Stimulated activated CD8-positive, alpha-beta memory T cell treated with anti-CD3 and anti-CD28 coated beads, Interleukin-7, amount 100 ng/mL, for 24 hours (primary cell): ENCODE results near the gene GXYLT1.
"Not testable (repeated sequence)": the region's sequence is repeated elsewhere in the genome, so short reads cannot be mapped to it uniquely, and the experiment has no call there.

Source experiments
- DNase-seq: peaks from one replicate; pipeline ENCODE4 v3.0.0-alpha.2; 2020; ENCODE audit warnings: low read depth

Gene GXYLT1

DNA sequence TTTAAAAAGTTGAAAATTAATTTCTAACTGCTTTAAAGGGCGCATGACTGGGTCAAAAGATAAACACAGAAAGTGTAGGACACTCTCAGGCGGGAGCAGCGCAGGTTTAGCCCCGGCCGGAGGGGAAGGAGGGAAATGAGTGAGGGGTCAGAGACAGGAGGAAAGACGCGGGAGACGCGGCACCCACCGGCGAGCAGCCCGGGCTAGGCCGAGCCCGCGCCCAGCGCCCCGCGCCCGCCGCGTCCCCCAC is 591 bp downstream of the GXYLT1 start:
- no peak for DNase-seq

DNA sequence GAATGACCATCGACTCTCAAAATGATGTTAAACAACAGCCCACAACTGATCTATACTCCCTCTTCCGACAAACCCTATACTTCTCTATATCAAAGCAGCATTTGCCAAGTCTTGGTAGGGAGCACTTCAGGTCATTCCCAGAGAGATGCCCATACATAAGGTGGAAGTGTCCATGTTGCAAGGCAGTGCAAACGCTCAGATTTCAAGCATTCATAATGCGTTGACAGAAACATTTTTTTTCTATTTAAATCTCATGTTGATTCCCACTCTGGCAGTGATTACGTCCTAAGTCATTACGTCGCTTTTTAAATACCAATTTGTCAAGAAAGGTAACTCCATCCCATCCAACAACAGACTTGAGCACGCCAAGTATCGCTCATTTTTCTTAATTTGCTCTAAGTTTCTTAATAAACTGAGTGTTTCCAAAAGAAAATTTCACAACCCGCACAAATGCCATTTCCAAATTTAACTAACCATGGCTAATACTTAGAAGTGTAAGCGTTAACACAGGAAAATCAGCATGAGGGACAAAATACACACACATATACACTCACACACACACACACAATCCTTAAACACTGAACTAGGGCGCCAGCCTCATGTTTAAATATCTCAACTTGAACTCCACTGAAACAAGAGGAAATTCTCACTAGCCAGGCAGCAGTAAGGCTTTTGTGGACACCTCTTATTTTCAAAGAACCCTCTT is 1.1 kb downstream of the GXYLT1 start:
- no peak for DNase-seq

DNA sequence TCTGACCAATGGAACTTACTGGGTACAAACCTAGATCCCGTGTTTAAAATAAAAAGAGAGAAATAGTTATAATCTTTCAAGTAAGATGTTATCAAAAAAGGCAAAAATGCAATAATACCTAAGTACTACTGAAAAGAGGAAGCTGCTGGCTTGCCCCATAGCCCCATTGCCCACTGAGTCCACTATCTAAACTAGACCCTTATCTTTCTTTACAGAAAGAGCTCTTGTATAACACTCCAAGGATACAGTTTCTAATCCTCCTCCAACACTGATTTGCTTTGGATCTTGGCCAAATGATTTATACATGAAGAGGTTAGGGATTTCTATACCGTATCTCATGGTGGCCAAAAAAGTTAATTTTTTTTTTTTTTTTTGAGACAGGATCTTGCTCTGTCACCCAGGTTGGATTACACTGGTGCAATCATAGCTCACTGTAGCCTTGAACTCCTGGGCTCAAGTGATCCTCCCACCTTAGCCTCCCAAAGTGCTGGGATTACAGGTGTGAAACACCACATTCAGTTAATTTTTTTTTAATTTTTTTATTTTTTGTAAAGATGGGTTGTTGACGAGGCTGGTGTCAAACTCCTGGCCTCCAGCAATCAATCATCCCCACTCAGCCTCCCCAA is 2.6 kb downstream of the GXYLT1 start:
- DNase-seq: no peak

DNA sequence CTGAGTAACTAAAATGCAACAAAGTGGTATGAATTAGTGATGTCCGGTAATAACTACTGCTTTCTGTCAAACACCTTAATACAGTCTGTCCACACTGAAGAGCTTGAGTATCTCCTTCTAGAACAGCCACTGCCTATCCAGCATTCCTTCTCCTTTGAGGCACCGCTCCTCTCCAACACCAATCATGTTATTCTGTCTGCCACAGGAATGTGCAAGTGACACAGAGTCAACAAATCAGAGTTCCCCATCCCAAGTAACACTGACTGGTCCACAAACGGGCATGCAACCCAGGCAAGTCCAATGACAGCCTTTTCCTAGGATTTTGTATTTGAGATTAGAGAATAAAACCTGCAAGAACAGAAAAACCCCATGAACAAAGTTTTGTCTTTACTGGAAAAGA is 3.8 kb downstream of the GXYLT1 start:
- DNase-seq: no peak

DNA sequence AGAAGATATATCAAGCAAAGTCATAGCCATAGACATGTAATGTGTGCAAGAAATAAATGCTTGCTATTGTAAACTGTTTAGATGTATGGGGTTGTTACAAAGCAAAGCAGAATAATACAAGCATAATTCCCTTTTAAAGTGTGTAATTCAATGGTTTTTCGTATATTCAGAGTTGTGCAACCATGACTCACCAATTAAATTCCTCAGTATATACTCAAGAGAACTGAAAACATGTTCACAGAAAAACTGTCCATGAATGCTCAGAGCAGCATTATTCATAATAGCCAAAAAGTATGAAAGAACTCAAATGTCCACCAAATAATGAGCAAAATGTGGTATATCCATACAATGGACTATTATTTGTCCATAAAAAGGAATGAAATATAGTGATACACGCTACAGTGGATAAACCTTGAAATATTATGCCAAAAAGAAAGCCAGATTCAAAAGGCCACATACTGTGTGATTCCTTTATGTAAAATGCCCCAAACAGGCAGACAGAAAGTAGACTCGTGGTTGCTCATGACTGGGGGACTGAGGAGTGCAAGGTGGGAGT is 9.3 kb downstream of the GXYLT1 start:
- no peak for DNase-seq

DNA sequence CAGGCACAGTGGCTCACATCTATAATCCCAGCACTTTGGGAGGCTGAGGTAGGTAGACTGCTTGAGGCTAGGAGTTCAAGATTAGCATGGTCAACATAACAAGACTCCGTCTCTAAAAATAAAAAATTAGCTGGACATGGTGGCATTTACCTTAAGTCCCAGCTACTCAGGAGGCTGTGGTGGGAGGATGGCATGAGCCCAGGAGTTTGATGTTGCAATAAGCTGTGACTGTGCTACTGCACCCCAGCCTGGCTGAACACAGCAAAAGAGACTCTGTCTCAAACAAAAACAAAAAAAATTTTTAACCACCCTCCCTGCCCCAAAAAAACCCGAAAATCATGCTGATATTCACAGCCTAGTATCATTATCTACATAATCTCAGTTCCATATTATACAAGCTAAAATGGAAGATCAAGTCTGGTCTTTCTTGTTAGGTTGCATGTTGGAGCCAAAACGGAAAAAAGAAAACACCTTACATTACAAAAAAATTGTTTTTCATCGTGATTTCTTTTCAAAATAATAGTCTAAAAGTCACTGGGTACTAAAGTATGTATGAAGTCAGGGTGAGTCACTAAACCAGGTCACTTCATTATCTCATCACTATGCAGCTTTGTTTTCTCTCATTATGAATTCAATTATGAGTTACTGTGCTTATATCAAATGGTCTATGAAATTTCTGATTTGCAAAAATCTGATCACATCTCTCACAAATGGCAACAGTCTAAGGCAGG is 13.8 kb downstream of the GXYLT1 start:
- DNase-seq: no peak

DNA sequence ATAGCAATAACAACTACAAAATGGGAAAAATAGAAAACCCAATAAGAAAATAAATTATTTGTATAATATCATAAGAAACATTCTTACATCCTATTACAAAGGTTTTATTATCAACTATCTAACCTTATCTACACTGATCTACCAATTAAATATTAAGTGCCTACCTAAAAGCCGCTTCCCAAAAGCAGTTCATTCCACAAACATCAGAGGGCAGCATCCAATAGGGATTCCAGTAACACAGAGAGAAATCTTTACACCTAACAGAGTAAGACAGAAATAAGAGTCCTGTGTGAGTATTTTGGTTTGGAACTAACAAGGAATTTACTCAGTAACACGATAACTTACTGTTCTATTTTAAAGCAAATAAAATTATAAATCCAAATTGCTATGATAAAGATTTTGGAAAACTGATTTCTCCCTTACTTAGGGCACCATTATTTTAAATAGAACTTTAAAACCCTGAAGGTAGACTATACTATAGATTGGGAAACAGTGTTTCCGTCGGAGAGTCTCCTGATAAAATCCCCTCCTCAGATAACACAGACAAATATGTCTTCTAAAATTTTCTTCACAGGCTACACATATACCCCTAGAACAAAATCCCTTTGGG is 15.0 kb downstream of the GXYLT1 start:
- no peak for DNase-seq

DNA sequence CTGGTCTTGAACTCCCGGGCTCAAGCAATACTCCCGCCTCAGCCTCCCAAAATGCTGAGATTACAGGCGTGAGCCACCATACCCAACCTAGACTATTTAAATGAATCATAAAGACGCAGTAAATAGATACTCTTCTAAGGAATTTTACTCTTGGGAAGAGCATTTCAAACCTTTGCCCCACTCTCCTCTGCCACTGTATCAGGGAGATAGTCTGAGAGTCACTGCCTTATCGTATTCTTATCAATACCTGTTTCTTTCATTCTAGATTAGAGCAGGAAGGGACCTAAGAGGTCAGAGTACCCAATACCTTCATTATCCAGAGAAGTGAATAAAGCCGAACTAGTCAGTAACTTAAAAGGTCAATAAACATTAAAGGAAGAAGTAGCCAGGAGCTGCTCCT is 15.8 kb downstream of the GXYLT1 start:
- DNase-seq: no peak

DNA sequence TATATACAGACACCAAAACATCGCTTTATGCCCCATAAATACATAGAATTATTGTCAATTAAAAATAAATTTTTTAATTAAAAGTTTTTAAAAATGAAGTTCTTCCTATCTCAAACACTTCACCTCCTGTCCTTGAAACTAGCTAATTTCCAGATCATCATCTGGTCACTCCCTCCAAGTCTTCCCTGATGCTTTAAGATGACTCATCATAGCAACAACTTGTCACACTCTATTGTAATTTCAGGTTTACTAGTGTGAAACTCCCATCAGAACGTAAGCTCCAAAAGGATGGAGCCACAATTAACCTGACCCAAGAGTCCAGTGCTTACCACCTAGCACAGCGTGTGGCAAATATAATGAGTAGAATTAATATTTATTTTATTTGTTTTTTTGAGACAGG is 16.3 kb downstream of the GXYLT1 start:
- DNase-seq: no peak

DNA sequence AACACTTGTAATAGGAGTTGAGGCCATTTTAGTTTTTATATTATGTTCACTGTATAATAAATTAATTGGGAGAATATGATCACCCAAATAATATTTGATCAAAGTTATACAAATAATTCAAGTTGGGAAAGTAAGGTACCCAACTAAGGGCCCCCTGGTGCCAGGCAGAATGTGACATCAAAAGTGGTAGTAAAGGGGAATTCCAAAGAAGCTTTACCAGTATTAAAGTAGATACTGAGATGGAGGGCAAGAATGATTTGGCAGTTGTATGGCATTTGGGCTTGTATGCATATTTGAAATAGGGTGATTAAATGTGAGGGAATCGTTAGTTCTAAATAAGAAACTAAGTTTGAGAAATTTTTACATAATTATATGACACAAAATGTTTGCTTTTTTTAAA is 17.7 kb downstream of the GXYLT1 start:
- no peak for DNase-seq

DNA sequence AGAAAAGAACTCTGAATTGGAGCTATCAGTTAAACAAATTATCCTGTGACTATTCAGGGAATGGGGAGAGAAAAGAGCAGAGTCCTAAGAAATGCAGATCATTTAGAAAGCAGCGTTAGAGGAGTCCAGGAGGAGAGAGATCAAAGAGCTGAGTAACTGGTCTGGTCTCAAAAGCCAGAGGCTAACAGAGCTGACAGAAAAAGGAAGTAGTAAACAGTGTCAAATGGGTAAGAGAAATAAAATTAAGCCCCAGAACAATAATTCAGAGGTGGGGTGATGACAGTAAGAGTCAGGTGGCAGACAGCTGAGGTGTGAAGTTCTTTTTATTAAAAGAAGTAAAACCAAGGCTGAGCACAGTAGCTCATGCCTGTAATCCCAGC is 19.3 kb downstream of the GXYLT1 start:
- DNase-seq: no peak

DNA sequence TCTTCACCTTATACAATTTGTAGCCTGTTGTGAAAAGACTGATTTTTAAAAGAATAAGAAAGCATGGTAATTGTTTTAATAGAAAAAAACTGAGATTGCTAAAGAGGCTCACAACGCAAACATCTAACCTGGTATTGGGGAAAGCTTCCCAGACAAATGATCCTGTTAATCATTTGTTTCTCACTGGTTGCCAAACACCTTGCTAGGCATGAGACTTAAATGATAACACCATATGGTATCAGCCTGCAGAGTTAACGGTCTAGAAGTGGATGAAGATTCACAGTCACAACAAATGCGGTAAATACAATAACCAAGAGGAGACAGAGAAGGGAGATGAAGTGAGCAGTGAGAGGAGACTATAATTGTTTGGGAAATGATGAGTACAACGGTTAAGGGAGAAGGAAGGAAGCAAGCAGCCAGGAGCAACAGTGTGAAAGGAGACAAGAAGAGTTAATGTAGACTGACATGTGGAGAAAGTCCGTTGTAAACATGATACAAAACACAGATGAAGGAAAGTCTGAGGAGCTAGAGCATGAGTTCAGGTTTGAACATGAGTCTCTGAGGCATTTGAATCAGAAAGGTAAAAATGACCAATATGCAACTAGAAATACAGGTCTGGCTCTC is 19.8 kb downstream of the GXYLT1 start:
- DNase-seq: no peak

DNA sequence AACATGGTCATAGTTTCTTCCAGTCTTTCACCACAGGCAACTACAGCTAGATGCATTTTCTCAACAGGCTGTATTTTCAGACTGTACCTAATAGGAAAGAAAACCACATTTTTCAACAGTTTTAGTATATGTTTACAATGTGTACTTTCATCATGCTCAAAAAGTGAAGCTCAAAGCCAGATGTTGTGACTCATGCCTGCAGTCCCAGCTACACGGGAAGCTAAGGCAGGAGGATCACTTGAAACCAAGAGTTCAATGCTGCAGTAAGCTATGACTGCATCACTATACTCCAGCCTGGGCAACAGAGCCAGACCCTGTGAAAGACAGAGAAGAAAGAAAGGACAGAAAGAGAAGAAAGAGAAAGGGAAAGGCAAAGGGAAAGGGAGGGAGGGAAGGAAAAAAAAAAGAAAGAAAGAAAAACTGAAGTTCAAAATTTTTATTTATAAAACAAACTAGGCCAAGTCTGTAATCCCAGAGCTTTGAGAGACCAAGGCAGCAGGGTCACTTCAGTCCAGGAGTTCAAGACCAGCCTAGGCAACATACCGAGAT is 25.5 kb downstream of the GXYLT1 start:
- no peak for DNase-seq

DNA sequence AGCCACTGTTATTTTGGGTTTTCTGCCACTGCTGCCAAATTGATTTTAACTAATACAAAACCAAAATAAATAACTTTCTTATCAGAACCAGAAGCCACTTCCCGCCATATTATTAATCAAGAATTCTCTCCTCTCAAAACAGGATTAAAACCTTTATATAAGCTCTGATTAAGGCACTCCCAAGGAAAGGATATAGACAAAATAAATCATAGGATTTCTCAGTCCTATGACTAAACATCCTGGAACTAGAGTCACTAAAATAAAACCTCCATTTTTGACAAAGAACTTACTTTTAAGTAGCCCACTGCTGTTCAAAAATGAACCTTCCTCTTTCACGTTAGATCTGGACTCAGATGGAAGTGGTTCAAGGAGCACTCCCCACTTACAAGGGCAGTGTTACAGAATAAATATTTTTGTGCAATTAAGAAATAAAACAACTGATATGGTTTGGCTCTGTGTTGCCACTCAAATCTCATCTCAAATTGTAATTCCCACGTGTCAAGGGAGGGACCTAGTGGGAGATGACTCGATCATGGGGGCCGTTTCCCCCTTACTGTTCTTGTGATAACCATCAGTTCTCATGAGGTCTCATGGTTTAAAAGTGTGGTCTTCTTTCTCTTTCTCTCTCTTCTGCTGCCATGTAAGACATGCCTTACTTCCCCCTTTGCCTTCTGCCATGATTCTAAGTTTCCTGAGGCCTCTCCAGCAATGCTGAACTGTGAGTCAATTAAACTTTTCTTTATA is 26.4 kb downstream of the GXYLT1 start:
- DNase-seq: no peak

DNA sequence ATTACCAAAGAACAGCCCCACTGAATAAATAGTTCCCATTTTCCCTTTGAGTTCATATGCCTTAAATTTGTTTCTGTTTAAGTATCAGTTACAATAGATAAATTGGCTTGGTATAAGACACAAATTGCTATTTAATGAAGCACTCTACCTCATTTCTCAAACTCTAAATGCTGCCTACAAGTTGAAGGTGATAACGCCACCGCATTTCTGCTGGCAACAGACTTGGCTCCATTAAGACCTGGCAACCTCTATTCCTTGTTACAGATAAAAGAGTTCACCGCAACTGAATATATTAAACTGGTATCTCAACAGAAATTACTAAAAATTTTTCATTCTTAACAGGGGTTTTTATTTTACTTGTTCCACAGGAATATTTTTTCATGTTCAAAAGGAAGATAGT is 35.6 kb downstream of the GXYLT1 start:
- no peak for DNase-seq

DNA sequence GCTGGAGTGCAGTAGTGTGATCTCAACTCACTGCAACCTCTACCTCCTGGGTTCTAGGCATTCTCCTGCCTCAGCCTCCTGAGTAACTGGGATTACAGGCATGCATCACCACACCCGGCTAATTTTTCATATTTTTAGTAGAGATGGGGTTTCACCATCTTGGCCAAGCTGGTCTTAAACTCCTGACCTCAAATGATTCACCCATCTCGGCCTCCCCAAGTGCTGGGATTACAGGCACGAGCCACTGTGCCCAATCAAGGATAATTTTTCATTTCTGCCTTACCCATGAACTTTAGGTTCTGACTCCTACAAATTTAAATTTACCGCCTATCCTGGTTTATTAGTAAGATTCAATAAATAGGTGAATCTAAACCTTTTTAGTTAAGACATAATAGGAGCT is 37.9 kb downstream of the GXYLT1 start:
- not testable (repeated sequence) for DNase-seq

DNA sequence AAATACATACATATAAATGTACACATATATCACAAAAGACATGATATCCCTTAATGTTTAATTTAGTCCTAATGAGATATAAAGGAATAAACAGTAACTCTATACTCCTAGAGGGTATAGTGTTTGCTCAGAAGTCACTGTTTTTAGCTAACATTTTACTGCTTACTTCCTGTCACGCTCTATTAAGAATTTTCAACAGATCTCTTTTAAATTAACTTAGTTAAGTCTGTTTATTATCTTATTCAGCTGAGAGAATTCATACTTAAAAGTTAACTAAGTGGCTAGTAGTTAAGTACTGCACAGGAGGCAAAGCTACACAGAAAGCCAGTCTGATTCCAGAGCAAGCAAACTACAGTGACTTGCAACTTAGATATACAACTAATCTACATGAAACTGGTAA is 39.9 kb downstream of the GXYLT1 start:
- no peak for DNase-seq

DNA sequence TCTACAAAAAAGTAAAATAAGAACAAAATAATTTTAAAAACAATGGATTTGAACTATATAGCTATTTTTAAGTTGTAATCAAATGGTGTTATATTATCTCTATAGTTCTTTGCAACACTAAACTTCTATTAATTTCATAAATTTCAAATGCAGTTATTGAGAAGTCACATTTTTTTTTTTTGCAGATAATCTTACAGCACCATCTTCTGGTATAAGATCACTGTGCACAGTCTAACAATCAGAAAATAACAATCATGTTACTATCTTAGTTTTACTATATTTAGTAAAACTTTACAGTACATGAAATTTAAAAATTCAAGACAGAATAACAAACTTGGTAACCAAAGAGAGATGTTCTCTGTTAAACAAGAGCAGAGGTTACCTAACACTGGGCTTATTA is 40.6 kb downstream of the GXYLT1 start:
- no peak for DNase-seq

DNA sequence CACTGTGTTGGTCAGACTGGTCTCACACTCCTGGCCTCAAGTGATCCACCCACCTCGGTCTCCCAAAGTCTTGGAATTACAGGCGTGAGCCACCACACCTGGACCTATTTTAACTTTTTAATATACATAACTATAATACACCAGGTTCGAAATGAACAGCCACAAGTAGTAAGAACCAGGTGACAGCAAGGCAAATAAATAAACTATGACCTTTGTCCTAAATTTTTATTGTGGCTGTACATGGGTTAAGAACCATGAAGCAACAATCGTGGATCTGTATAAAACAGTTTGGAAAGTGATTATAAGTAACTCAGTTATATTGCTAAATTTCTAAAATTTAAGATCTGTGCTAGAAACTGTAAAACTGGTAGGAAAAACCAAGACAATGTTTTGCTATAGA is 41.5 kb downstream of the GXYLT1 start:
- DNase-seq: no peak

DNA sequence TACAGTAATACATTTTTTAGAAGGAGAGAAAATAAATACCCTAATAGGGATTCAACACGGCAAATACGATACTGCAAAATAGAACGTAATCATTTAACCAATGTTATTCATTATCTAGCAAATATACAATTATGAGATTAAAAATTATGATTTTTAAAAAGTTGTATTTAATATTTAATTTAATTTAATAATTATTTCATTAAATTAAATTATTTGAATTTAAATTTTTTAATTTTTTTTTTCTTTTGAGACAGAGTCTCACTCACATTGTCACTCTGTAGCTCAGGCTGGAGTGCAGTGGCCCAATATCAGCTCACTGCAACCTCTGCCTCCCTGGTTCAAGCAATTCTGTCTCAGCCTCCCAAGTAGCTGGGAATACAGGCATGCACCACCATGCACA is 42.0 kb downstream of the GXYLT1 start:
- DNase-seq: no peak

DNA sequence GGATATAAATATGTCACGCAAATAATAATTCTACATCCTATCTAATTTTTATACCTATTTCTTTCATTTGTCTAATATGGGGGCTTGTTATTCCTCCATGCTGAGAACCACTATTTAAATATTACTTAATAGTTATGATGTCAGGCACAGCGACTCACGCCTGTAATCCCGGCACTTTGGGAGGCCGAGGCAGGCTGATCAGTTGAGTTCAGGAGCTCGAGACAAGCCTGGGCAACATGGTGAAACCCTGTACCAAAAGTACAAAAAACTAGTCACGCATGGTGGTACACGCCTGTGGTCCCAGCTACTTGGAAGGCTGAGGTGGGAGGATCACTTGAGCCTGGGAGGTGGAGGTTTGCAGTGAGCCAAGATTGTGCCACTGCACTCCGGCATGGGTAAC is 45.2 kb downstream of the GXYLT1 start:
- no peak for DNase-seq

DNA sequence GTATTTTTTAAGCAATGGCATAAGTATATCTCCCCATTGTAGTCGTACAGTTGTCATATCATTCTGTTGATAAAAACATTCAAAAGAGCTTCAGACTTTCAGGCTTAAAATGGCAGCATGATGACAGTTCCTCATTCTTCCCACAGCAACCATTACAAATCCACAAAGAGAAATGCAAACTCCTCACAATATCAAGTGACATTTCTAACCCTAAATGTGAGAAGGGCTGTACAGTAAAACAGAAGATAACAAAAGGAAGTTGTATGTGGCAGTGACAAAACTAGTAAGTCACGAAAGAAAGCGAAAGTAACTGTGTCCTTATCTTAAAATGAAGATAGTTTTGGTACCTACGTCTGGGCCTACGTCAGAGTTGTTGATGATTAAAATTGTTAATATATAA is 46.7 kb downstream of the GXYLT1 start:
- DNase-seq: no peak
